ENCODE data around the gene DEGS2.

Gene DEGS2

GRCh38 chr14:100116134-100116533, 43.3 kb downstream of the DEGS2 start:
- Histone ChIP-seq H3K9me3 (ENCODE audit: control insufficient read depth, low read length) (no peaks in the 10 kb centered on the region), H3K36me3 (ENCODE audit: control insufficient read depth, insufficient read depth, low read length) (no peaks in the 10 kb centered on the region), H3K79me2 (no peaks in the 10 kb centered on the region), H3K27ac (no peak overlapping the region), H3K4me2 (ENCODE audit: low read length) (no peak overlapping the region), H3K4me1 (no peaks in the 10 kb centered on the region), H2AFZ (no peak overlapping the region), H3K9ac (no peak overlapping the region), H3K27me3 (ENCODE audit: control insufficient read depth, insufficient read depth, low read length) (no peaks in the 10 kb centered on the region), H3K4me3 (ENCODE audit: low read depth, low read length) (no peak overlapping the region)
- TF ChIP-seq CTCF (IDR thresholded peaks at IDR 0.05), result no peak

GRCh38 chr14:100115726-100116125, 43.7 kb downstream of the DEGS2 start:
- H3K9ac ChIP-seq, result no peak overlapping the region
- H3K27ac ChIP-seq, result no peak overlapping the region
- H3K4me1 ChIP-seq, result no peaks in the 10 kb centered on the region

GRCh38 chr14:100115236-100115635, 44.2 kb downstream of the DEGS2 start:
- no peak for TF ChIP-seq CTCF (IDR thresholded peaks at IDR 0.05)
- Histone ChIP-seq H3K27me3 (ENCODE audit: control insufficient read depth, insufficient read depth, low read length) (no peaks in the 10 kb centered on the region), H3K4me1 (no peaks in the 10 kb centered on the region), H3K4me2 (ENCODE audit: low read length) (no peak overlapping the region), H3K36me3 (ENCODE audit: control insufficient read depth, insufficient read depth, low read length) (no peaks in the 10 kb centered on the region), H3K27ac (no peak overlapping the region), H3K9ac (no peak overlapping the region), H3K79me2 (no peaks in the 10 kb centered on the region), H3K4me3 (ENCODE audit: low read depth, low read length) (no peak overlapping the region), H2AFZ (no peak overlapping the region), H3K9me3 (ENCODE audit: control insufficient read depth, low read length) (no peaks in the 10 kb centered on the region)

More at GRCh38 chr14:100115726-100116125, 43.7 kb downstream of the DEGS2 start:
- Histone ChIP-seq H3K79me2 (no peaks in the 10 kb centered on the region), H3K4me2 (ENCODE audit: low read length) (no peak overlapping the region), H3K27me3 (ENCODE audit: control insufficient read depth, insufficient read depth, low read length) (no peaks in the 10 kb centered on the region), H2AFZ (no peak overlapping the region), H3K36me3 (ENCODE audit: control insufficient read depth, insufficient read depth, low read length) (no peaks in the 10 kb centered on the region), H3K4me3 (ENCODE audit: low read depth, low read length) (no peak overlapping the region), H3K9me3 (ENCODE audit: control insufficient read depth, low read length) (no peaks in the 10 kb centered on the region)
- TF ChIP-seq CTCF (IDR thresholded peaks at IDR 0.05), result no peak

GRCh38 chr14:100114109-100114765, 45.2 kb downstream of the DEGS2 start:
- no peak overlapping the region for H3K4me3 ChIP-seq (ENCODE audit: low read depth, low read length)
- no peaks in the 10 kb centered on the region for H3K9me3 ChIP-seq (ENCODE audit: control insufficient read depth, low read length)
- H3K79me2 ChIP-seq, result peaks cover 5% of the 10 kb centered on the region
- no peaks in the 10 kb centered on the region for H3K27me3 ChIP-seq (ENCODE audit: control insufficient read depth, insufficient read depth, low read length)
- no peaks in the 10 kb centered on the region for H3K4me1 ChIP-seq
- no peak overlapping the region for H3K4me2 ChIP-seq (ENCODE audit: low read length)
- H3K9ac ChIP-seq, result no peak overlapping the region
- no peak overlapping the region for H3K27ac ChIP-seq
- TF ChIP-seq CTCF (IDR thresholded peaks at IDR 0.05), result no peak
- no peak overlapping the region for H2AFZ ChIP-seq
- no peaks in the 10 kb centered on the region for H3K36me3 ChIP-seq (ENCODE audit: control insufficient read depth, insufficient read depth, low read length)
